ENCODE results near the gene CIDEC. TPM values are rescaled to one million over a fixed set of nuclear protein-coding genes. Genes with fewer than 3 reads are reported as not detected.

CIDEC gene
- total and polyA plus RNA-seq, 2 of the 13 experiments (the other 11 are each of a cell fraction or from before 2014, with no cell fraction given) = 2.5 to 10.4 TPM

GRCh38 chr3:9888540-9888939, 8.5 kb upstream of the CIDEC start (continued):
- no peak for TF ChIP-seq ZMYM4 (CRISPR knock-in tag; IDR thresholded peaks at IDR 0.05)
- TF ChIP-seq SOX13 (IDR thresholded peaks at IDR 0.05) = no peak
- peak in 1 of 2 experiments; percentile 37; a peak in 1 of 4 replicates for TF ChIP-seq SOX13 (CRISPR knock-in tag; conservative IDR thresholded peaks at IDR 0.05 in 1 of 2, IDR thresholded peaks at IDR 0.05 in 1 of 2)
- no peak for TF ChIP-seq ZNF333 (CRISPR knock-in tag; IDR thresholded peaks at IDR 0.05; ENCODE audit: borderline replicate concordance)

GRCh38 chr3:9887480-9887879, 7.4 kb upstream of the CIDEC start:
- H3K27me3 ChIP-seq (ENCODE audit: control insufficient read depth in 1 of 2, insufficient read depth in 2 of 2, low read length in 2 of 2) = no peaks in the 10 kb centered on the region; a peak in 1 of 5 replicates
- DNase-seq (ENCODE audit: low spot score) (no peak), FAIRE-seq (no peak), ATAC-seq (no peak)
- WGBS (ENCODE audit: low lambda C conversion rate) = 80% methylated on average over 5 of the region's 5 CpGs
- in situ Hi-C loops (cut with HindIII; ENCODE audit: extremely low pct_ligation_motif_present, low pct_unique_long_range_greater_than_20kb) = no loop called here
- no peak overlapping the region for H3K4me3 ChIP-seq (replicated peaks in 1 of 3; ENCODE audit: insufficient read depth in 1 of 3, low read depth in 2 of 3, low read length in 3 of 3)
- POLR2A ChIA-PET = no interaction called here
- H4K20me1 ChIP-seq (ENCODE audit: insufficient read depth, low read length) = no peaks in the 10 kb centered on the region
- 0 out of 5 replicates have a peak, but pooled peaks cover under 1 to 1% of the 10 kb centered on the region in 2 experiments for H3K36me3 ChIP-seq (replicated peaks in 1 of 2; ENCODE audit: control insufficient read depth in 1 of 2, insufficient read depth in 2 of 2, low read length in 2 of 2)
- peaks cover 45% of the 10 kb centered on the region for H3K4me1 ChIP-seq (ENCODE audit: insufficient read depth, low read length)
- CTCF ChIA-PET (ENCODE audit: low intra/inter-chr PET ratio, low total read pairs) = no interaction called here
- TF ChIP-seq ZNF766 (CRISPR knock-in tag; IDR thresholded peaks at IDR 0.05; ENCODE audit: borderline replicate concordance) (no peak), HNF1B (CRISPR knock-in tag; IDR thresholded peaks at IDR 0.05) (no peak), MED13 (CRISPR knock-in tag; IDR thresholded peaks at IDR 0.05) (no peak), SIN3B (IDR thresholded peaks at IDR 0.05; ENCODE audit: low read length) (no peak), RNF219 (CRISPR knock-in tag; IDR thresholded peaks at IDR 0.05) (no peak), ATF3 (CRISPR knock-in tag; IDR thresholded peaks at IDR 0.05) (no peak), SAP130 (CRISPR knock-in tag; IDR thresholded peaks at IDR 0.05; ENCODE audit: low read depth) (no peak), ZBTB8A (CRISPR knock-in tag; IDR thresholded peaks at IDR 0.05; ENCODE audit: borderline replicate concordance, low read depth) (no peak), JUND (CRISPR knock-in tag; IDR thresholded peaks at IDR 0.05) (no peak)
- intact Hi-C loops (cut with micrococcal nuclease; ENCODE audit: unreplicated experiment) = no loop called here
- H3K27ac ChIP-seq (ENCODE audit: extremely low read length, insufficient read depth, low read length) = no peak overlapping the region
- no peaks in the 10 kb centered on the region for H3K9me3 ChIP-seq (ENCODE audit: low read length)
- H3K79me2 ChIP-seq (ENCODE audit: insufficient read depth, low read length) = peaks cover 20% of the 10 kb centered on the region
- no peak overlapping the region for H3K9ac ChIP-seq (ENCODE audit: insufficient read depth, low read depth, low read length)
- no peak overlapping the region for H2AFZ ChIP-seq (ENCODE audit: low read length)
- BruUV-seq (replicated peaks) = no TSS peak
- H3K4me2 ChIP-seq (ENCODE audit: low read depth, low read length) = no peak overlapping the region

Measured in HepG2 (cell line).